HUES64 (cell line): ENCODE measurements around the gene SLC24A1. TPM values are rescaled to one million over a fixed set of nuclear protein-coding genes. Genes with fewer than 3 reads are reported as not detected.

Experiments used
- H3K27ac ChIP-seq: 2 replicates; pipeline ENCODE4 v1.7.0; 2013; ENCODE audit warnings: low read depth, low read length, inconsistent platforms
- H3K27me3 ChIP-seq: 2 replicates; pipeline ENCODE4 v1.6.1; 2013; ENCODE audit warnings: mild to moderate bottlenecking, low read length; ENCODE audit not compliant: insufficient read depth
- H3K36me3 ChIP-seq: 2 replicates; pipeline ENCODE4 v1.6.1; 2013; ENCODE audit warnings: mild to moderate bottlenecking, low read length; ENCODE audit not compliant: insufficient read depth
- H3K4me1 ChIP-seq: 2 replicates; pipeline ENCODE4 v1.6.1; 2013; ENCODE audit warnings: mild to moderate bottlenecking, low read length, moderate library complexity; ENCODE audit not compliant: insufficient read depth
- H3K4me3 ChIP-seq: 2 replicates; pipeline ENCODE4 v1.5.1; 2013; ENCODE audit warnings: mild to moderate bottlenecking, low read length, moderate library complexity
- H3K9ac ChIP-seq: 2 replicates; pipeline ENCODE4 v1.6.1; 2013; ENCODE audit warnings: mild to moderate bottlenecking, low read depth, low read length
- H3K9me3 ChIP-seq: 2 replicates; pipeline ENCODE4 v1.6.1; 2013; ENCODE audit warnings: low read depth, low read length; ENCODE audit not compliant: insufficient read depth
- WGBS: fragments of 150-250, 120-280 bp; methylation state at CpG from one replicate; pipeline ENCODE4 v1.1.7; 2013; ENCODE audit warnings: missing lambda C conversion rate; 5-methylcytosine and 5-hydroxymethylcytosine counted together
- polyA plus RNA-seq, 2 experiments: library from polyadenylated mRNA; stranded (reverse); fragments of 50-300 nt; gene quantifications; one replicate each; pipeline ENCODE4 v1.2.3, GENCODE V29; 2013

Gene SLC24A1
- polyA plus RNA-seq (2013, experiment 1 of 2), result 3.3 TPM
- 6.9 TPM for polyA plus RNA-seq (2013, experiment 2 of 2)

DNA sequence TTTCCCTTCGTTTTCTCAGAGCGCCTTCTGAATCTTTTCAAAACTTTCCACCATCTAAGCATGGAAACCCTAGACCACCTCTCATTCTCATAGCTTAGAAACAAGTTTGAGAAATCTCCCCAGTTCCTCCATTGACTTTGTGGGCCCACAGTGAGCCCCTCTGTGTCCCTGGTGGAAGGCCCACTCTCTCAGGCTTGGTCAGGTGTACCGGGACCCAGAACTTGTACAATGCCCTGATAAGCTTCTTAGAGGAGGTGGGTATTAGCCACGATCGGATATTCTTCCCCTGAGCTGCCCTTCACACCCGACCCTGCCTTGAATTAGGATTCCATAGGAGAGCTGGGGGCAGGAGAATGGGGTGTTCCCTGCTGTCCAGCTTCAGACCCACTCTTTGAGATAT lies at the start of gene SLC24A1:
SLC24A1 (plus strand) TSS at position 301 of the 400 bp plus-strand sequence. CDS start 2,143 bp downstream, outside the sequence.
- no peak within 1 kb of the TSS for H3K9ac ChIP-seq
- H3K9me3 ChIP-seq, result no peaks in the 10 kb centered on the region
- 91% methylated on average over 6 of the region's 6 CpGs for WGBS
- H3K27me3 ChIP-seq, result no peaks in the 10 kb centered on the region
- H3K4me1 ChIP-seq, result peaks cover 14% of the 10 kb centered on the region
- no peak within 1 kb of the TSS for H3K4me3 ChIP-seq
- no peak within 1 kb of the TSS for H3K27ac ChIP-seq
- H3K36me3 ChIP-seq, result no peaks in the 10 kb centered on the region

DNA sequence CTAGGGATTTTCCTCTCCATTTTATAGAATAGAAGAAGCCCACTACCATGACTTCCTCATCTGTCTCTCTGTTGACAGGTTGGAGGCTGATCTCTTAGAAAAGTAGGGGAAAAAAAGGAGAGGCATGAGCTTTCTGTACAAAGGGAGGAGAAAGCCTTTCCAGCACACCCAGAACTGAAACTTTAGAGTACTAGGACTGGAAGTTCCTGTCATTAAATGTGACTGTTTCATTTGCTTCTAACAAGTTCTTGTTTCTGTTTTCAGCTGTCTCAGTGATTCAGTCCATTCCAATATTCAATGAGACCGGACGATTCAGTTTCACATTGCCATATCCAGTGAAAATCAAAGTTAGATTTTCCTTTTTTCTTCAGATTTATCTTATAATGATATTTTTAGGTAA lies 49.8 kb upstream of the SLC24A1 start:
- no peak overlapping the region for H3K9ac ChIP-seq
- no peak overlapping the region for H3K27ac ChIP-seq
- H3K4me3 ChIP-seq, result no peak overlapping the region
- H3K27me3 ChIP-seq, result no peaks in the 10 kb centered on the region
- H3K36me3 ChIP-seq, result peaks cover 93% of the 10 kb centered on the region
- 94% methylated on average over 2 of the region's 2 CpGs for WGBS
- H3K4me1 ChIP-seq, result no peaks in the 10 kb centered on the region
- H3K9me3 ChIP-seq, result peaks cover 3% of the 10 kb centered on the region; the same call in 1 of the 2 replicates

- Histone ChIP-seq H3K27ac (no peak overlapping the region), H3K27me3 (no peaks in the 10 kb centered on the region), H3K9me3 (no peaks in the 10 kb centered on the region), H3K36me3 (peaks cover 91% of the 10 kb centered on the region), H3K9ac (no peak overlapping the region), H3K4me1 (peaks cover 6% of the 10 kb centered on the region; the same call in 1 of the 2 replicates), H3K4me3 (no peak overlapping the region)
- 90% methylated on average over 1 of the region's 1 CpG for WGBS
These were observed 45.1 kb upstream of the SLC24A1 start for GRCh38 chr15:65576664-65577063.

- H3K27ac ChIP-seq, result no peak overlapping the region
- peaks cover 6% of the 10 kb centered on the region; the same call in 1 of the 2 replicates for H3K4me1 ChIP-seq
- 91% methylated on average over 6 of the region's 6 CpGs for WGBS
These were observed 44.4 kb upstream of the SLC24A1 start for GRCh38 chr15:65577129-65577996.

DNA sequence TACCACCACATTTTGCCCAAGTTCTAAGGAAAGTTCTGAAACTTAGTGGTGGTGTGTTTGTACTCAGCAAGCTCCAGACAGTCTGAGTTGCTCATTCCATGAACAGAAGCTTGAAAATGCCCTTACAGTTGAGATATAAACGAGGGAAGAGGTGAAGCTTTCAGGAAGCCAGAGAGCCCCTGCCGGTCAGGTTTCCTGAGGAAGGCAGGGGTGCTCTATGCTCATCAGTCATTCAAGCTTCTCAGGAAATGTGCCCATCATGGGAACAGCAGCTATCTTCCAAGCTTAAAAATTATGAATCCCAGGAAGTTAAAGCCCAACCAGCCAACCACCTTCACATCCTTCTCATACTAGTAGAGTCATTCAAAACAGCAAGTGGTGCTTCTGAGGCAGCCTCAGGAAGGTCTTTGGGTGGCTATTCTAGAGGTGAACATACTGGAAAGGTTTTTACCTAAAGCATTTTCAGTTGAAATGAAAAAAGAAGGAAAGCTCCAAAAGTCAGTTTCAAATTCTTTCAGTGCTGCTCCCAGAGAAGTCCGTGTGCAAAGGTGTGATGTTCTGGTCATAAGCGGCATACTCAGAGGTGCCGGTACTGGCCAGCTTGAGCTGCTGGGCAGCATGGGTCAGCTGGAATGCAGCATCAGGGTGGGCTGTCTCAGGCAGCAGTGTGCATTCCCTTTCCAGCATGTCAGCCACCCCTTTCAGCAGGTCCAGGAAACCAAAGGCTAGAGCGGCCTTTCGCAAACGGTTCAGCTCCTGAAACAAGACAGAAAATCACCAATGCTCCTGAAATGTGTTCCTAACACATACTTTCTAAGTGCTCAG lies 42.6 kb upstream of the SLC24A1 start:
- peak overlapping the region; percentile 33 for H3K27ac ChIP-seq
- H3K9ac ChIP-seq, result no peak overlapping the region
- WGBS, result 82% methylated on average over 8 of the region's 8 CpGs
- peaks cover 6% of the 10 kb centered on the region; the same call in 1 of the 2 replicates for H3K4me1 ChIP-seq
- no peaks in the 10 kb centered on the region for H3K27me3 ChIP-seq
- no peak overlapping the region for H3K4me3 ChIP-seq
- peaks cover 90% of the 10 kb centered on the region for H3K36me3 ChIP-seq
- H3K9me3 ChIP-seq, result no peaks in the 10 kb centered on the region

More at GRCh38 chr15:65577129-65577996, 44.4 kb upstream of the SLC24A1 start:
- no peaks in the 10 kb centered on the region for H3K27me3 ChIP-seq
- H3K4me3 ChIP-seq, result no peak overlapping the region
- no peaks in the 10 kb centered on the region for H3K9me3 ChIP-seq
- peaks cover 90% of the 10 kb centered on the region for H3K36me3 ChIP-seq
- no peak overlapping the region for H3K9ac ChIP-seq

- peaks cover 6% of the 10 kb centered on the region; the same call in 1 of the 2 replicates for H3K4me1 ChIP-seq
- 0 out of 2 replicates have a peak overlapping the region, but pooled peaks have one; percentile 33 for H3K27ac ChIP-seq
- no peaks in the 10 kb centered on the region for H3K27me3 ChIP-seq
- H3K9ac ChIP-seq, result no peak overlapping the region
- no peak overlapping the region for H3K4me3 ChIP-seq
- H3K9me3 ChIP-seq, result no peaks in the 10 kb centered on the region
- peaks cover 90% of the 10 kb centered on the region for H3K36me3 ChIP-seq
- WGBS, result 91% methylated on average over 3 of the region's 3 CpGs
These were observed 42.0 kb upstream of the SLC24A1 start for GRCh38 chr15:65579762-65580161.

DNA sequence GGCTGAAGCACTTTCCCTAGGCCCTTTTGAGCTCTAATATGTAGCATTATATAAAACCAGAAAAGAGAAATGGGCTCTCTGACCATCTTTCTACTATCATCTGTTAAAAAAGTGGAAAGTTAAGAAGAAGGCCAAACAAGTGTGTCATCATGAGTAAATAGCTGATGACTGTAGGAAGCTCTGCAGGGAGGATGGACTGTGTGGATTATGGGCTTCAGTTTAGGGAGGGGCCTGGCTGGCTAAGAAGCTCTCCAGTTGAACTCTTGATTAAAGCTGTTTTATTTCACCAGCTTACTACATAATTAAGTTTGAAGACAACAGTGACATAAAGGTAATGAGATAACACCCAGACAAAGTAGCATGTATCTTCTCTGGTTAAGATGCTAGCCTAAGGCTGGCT lies 41.5 kb upstream of the SLC24A1 start:
- Histone ChIP-seq H3K9me3 (no peaks in the 10 kb centered on the region), H3K9ac (no peak overlapping the region), H3K36me3 (peaks cover 93% of the 10 kb centered on the region), H3K4me3 (no peak overlapping the region), H3K27ac (no peak overlapping the region), H3K27me3 (no peaks in the 10 kb centered on the region), H3K4me1 (peaks cover 6% of the 10 kb centered on the region; the same call in 1 of the 2 replicates)

GRCh38 chr15:65583701-65584100 lies 38.0 kb upstream of the SLC24A1 start:
- H3K9ac ChIP-seq, result no peak overlapping the region
- no peaks in the 10 kb centered on the region for H3K9me3 ChIP-seq
- WGBS, result 90% methylated on average over 1 of the region's 1 CpG
- peaks cover 87% of the 10 kb centered on the region for H3K36me3 ChIP-seq
- H3K4me3 ChIP-seq, result no peak overlapping the region
- H3K27me3 ChIP-seq, result no peaks in the 10 kb centered on the region
- H3K27ac ChIP-seq, result no peak overlapping the region
- H3K4me1 ChIP-seq, result peaks cover 6% of the 10 kb centered on the region; the same call in 1 of the 2 replicates

DNA sequence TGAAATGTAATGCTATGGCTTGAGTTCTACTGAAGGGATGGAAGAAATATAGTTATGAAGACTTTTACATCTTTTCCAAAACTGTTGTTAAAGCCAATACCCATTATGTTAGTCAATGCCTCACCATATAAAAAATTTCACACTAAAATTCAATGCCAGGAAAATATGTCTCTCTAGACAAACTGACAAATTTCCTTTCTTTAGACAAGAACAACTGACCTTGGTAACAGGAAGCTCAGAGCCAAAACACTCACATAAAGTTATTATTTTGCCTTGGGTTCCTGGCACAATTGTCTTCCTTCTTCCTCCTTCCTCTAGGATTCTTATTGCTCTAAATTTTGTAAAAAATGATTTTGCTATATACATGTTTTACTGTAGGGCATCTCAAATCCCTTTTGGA lies 37.5 kb upstream of the SLC24A1 start:
- Histone ChIP-seq H3K9ac (no peak overlapping the region), H3K4me3 (no peak overlapping the region), H3K27me3 (no peaks in the 10 kb centered on the region), H3K9me3 (no peaks in the 10 kb centered on the region), H3K36me3 (peaks cover 87% of the 10 kb centered on the region), H3K4me1 (peaks cover 6% of the 10 kb centered on the region; the same call in 1 of the 2 replicates), H3K27ac (no peak overlapping the region)

DNA sequence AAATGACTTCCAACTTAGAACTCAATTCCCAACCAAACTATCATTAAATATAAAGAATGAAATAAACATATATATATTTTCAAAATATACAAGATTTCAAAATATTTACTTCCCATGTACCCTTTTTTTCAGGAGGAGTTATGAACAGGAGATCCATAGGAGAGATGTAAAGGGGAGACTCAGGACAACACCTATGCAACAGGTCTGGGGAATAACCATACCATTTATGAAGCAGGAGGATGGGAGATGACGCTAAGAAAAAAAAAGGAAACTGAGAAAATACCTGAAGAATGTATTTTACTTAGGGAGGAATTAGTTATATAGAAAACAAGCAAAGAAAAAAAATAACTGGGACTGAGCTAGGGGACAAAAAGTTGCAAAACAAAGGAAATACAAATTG lies 34.6 kb upstream of the SLC24A1 start:
- no peak overlapping the region for H3K4me3 ChIP-seq
- H3K27ac ChIP-seq, result no peak overlapping the region
- H3K9me3 ChIP-seq, result no peaks in the 10 kb centered on the region
- H3K27me3 ChIP-seq, result no peaks in the 10 kb centered on the region
- H3K36me3 ChIP-seq, result peaks cover 90% of the 10 kb centered on the region
- no peaks in the 10 kb centered on the region for H3K4me1 ChIP-seq
- WGBS, result 94% methylated on average over 1 of the region's 1 CpG
- H3K9ac ChIP-seq, result no peak overlapping the region

DNA sequence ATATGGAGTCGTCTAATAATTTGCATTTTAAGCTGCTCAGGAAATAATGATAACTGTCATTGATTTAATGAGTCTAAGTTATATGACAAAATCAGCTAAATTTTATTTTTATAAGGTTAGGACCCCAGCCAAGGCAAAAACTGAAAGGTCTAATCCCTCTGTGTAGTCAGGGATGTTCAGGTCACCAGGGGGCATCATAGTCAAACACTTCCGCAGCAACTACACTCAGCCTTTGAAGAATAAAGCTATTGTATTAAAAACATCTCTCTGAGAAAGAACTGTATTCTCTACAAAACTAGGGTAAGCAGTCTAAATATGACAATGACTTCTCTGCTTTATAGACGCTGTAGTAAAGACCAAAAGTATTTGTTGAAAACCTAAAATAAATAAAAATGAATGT lies 25.8 kb upstream of the SLC24A1 start:
- 71% methylated on average over 1 of the region's 3 CpGs for WGBS
- Histone ChIP-seq H3K9me3 (no peaks in the 10 kb centered on the region), H3K4me1 (no peaks in the 10 kb centered on the region), H3K27me3 (no peaks in the 10 kb centered on the region), H3K9ac (no peak overlapping the region), H3K27ac (no peak overlapping the region), H3K4me3 (no peak overlapping the region), H3K36me3 (peaks cover 89% of the 10 kb centered on the region)
